NCI-H2171 treated with DMSO at 0.1 percent for 48 hours (cell line): ENCODE data around the gene NIPSNAP2.
"Not testable (repeated sequence)": the region's sequence is repeated elsewhere in the genome, so short reads cannot be mapped to it uniquely, and the experiment has no call there.

Experiments used
- DNase-seq: peaks from one replicate; lab custom pipeline; 2025; lab: John Stamatoyannopoulos, UW

The NIPSNAP2 gene

DNA sequence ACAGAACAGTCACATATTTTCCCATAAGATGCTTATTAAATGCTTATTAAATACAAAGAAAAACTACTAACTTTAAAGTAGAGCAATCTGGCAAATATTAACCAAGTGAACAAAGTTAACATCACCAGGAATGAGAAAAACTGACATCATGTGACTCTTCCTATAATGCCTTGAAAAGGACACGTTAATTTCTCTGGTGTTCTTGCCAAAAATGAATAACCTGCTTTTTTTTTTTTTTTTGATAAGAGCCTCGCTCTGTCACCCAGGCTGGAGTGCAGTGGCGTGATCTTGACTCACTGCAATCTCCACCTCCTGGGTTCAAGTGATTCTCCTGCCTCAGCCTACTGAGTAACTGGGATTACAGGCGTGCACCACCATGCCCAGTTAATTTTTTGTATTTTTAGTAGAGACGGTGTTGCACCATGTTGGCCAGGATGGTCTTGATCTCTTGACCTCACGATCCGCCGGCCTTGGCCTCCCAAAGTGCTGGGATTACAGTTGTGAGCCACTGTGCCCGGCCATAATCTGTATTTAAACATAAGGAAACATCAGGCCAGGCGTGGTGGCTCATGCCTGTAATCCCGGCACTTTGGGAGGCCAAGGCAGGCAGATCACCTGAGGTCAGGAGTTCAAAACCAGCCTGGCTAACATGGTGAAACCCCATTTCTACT is 83.2 kb downstream of the NIPSNAP2 start:
- DNase-seq = not testable (repeated sequence)

DNA sequence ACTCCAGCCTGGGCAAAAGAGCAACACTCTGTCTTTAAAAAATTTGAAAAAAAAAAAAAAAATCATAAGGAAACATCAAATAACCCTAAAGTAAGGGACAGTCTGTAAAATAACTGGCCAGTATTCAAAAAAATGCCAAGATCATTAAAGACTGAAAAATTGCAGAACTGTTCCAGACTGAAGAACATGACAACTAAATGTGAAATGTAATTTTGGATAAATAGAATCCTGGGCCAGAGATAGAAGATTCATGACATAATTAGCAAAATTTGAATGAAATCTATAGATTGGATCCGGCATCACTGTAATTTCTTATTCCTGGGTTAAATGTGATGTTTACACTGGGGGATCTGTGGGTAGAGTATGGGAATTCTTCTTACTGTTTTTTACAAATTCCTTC is 83.9 kb downstream of the NIPSNAP2 start:
- DNase-seq = no peak

DNA sequence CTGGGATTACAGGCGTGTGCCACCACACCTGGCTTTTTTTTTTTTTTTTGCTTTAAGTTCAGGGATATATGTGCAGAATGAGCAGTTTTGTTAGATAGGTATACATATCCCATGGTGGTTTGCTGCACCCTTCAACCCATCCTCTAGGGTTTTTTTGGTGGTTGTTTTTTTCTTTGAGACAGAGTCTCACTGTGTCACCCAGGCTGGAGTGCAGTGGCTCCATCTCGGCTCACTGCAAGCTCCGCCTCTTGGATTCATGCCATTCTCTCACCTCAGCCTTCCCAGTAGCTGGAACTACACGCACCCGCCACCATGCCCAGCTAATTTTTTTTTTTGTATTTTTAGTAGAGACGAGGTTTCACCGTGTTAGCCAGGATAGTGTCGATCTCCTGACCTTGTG is 84.4 kb downstream of the NIPSNAP2 start:
- DNase-seq = peak; percentile 50
